ENCODE measurements around the gene FAM219A. TPM values are rescaled to one million over a fixed set of nuclear protein-coding genes. Genes with fewer than 3 reads are reported as not detected.

FAM219A gene
- total RNA-seq, 1 donor from 2014 or later: 2.6 TPM

- Histone ChIP-seq H3K27ac (ENCODE audit: low read depth, low read length) (no peak overlapping the region), H3K27me3 (ENCODE audit: control insufficient read depth in 3 of 3, insufficient read depth in 3 of 3, low read length in 3 of 3) (no peaks in the 10 kb centered on the region), H3K36me3 (ENCODE audit: control insufficient read depth in 3 of 3, insufficient read depth in 3 of 3, low read length in 3 of 3) (no peaks in the 10 kb centered on the region), H3K4me3 (ENCODE audit: low read length in 3 of 3) (no peak overlapping the region), H3K4me1 (ENCODE audit: control insufficient read depth in 3 of 3, insufficient read depth in 3 of 3, low read length in 3 of 3) (peaks cover 22 to 24% (median 22%) of the 10 kb centered on the region in 3 donors), H3K9ac (ENCODE audit: low read depth in 1 of 3, low read length in 3 of 3) (no peak overlapping the region), H3K9me3 (ENCODE audit: control insufficient read depth in 3 of 3, low read length in 3 of 3) (no peaks in the 10 kb centered on the region)
Measured at GRCh38 chr9:34382879-34383278, 75.5 kb downstream of the FAM219A start.

DNA sequence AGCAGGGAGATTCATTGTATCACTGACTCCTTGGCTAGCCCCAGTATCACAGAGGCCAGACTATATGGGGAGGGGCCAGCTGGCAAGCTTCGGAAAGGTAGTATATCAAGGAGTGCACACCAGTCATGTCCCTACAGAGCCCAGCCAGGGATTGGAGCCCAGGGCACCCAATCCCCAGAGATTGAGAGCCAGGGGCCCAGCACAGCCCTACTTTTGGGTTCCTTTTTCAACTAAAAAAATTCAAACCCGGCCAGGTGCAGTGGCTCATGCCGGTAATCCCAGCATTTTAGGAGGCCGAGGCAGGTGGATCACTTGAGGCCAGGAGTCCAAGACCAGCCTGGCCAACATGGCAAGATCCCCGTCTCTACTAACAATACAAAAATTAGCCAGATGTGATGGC lies 76.3 kb downstream of the FAM219A start:
- no peaks in the 10 kb centered on the region for H3K27me3 ChIP-seq (ENCODE audit: control insufficient read depth in 3 of 3, insufficient read depth in 3 of 3, low read length in 3 of 3)
- H3K9ac ChIP-seq (ENCODE audit: low read depth in 1 of 3, low read length in 3 of 3): no peak overlapping the region
- no peak overlapping the region for H3K27ac ChIP-seq (ENCODE audit: low read depth, low read length)
- H3K36me3 ChIP-seq (ENCODE audit: control insufficient read depth in 3 of 3, insufficient read depth in 3 of 3, low read length in 3 of 3): no peaks in the 10 kb centered on the region
- H3K4me1 ChIP-seq (ENCODE audit: control insufficient read depth in 3 of 3, insufficient read depth in 3 of 3, low read length in 3 of 3): peaks cover 26 to 28% (median 27%) of the 10 kb centered on the region in 3 donors
- no peak overlapping the region for H3K4me3 ChIP-seq (ENCODE audit: low read length in 3 of 3)
- H3K9me3 ChIP-seq (ENCODE audit: control insufficient read depth in 3 of 3, low read length in 3 of 3): no peaks in the 10 kb centered on the region

GRCh38 chr9:34381323-34381722 lies 77.0 kb downstream of the FAM219A start:
- Histone ChIP-seq H3K27ac (ENCODE audit: low read depth, low read length) (no peak overlapping the region), H3K9me3 (ENCODE audit: control insufficient read depth in 3 of 3, low read length in 3 of 3) (no peaks in the 10 kb centered on the region), H3K4me1 (ENCODE audit: control insufficient read depth in 3 of 3, insufficient read depth in 3 of 3, low read length in 3 of 3) (peaks cover 26 to 33% (median 29%) of the 10 kb centered on the region in 3 donors), H3K9ac (ENCODE audit: low read depth in 1 of 3, low read length in 3 of 3) (peak overlapping the region; percentile 75 to 84 (median 83)), H3K4me3 (ENCODE audit: low read length in 3 of 3) (peak overlapping the region; percentile 75 to 87 (median 85)), H3K27me3 (ENCODE audit: control insufficient read depth in 3 of 3, insufficient read depth in 3 of 3, low read length in 3 of 3) (no peaks in the 10 kb centered on the region), H3K36me3 (ENCODE audit: control insufficient read depth in 3 of 3, insufficient read depth in 3 of 3, low read length in 3 of 3) (no peaks in the 10 kb centered on the region)

GRCh38 chr9:34380511-34381315 lies 77.7 kb downstream of the FAM219A start:
- Histone ChIP-seq H3K9ac (ENCODE audit: low read depth in 1 of 3, low read length in 3 of 3) (peak overlapping the region; percentile 75 to 84 (median 83)), H3K27me3 (ENCODE audit: control insufficient read depth in 3 of 3, insufficient read depth in 3 of 3, low read length in 3 of 3) (no peaks in the 10 kb centered on the region), H3K36me3 (ENCODE audit: control insufficient read depth in 3 of 3, insufficient read depth in 3 of 3, low read length in 3 of 3) (no peaks in the 10 kb centered on the region), H3K4me1 (ENCODE audit: control insufficient read depth in 3 of 3, insufficient read depth in 3 of 3, low read length in 3 of 3) (peaks cover 32 to 39% (median 33%) of the 10 kb centered on the region in 3 donors), H3K4me3 (ENCODE audit: low read length in 3 of 3) (peak overlapping the region; percentile 75 to 87 (median 85)), H3K9me3 (ENCODE audit: control insufficient read depth in 3 of 3, low read length in 3 of 3) (no peaks in the 10 kb centered on the region), H3K27ac (ENCODE audit: low read depth, low read length) (peak overlapping the region; percentile 18)

DNA sequence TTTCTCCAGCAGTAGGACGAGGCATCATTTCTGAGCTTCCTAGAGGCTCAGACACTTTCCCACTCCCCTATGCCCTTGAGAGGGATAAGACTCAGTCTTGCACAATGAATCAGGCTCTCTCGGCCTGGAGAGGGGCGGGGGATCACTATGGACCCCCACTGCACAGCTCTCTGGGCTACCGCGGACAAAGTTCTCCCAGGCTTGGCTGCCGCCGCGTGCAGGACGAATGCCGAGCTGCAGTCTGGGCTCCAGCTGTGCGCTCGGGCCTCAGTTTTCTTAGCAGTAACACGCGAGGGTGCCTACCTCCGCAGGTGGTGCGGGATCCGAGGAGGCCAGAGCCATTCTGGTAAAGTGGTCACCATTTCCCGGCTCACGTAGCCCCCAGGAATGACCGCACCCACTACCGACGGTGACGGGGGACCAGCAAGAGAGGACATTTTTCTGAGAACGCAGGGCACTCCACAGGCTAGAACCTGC lies 78.3 kb downstream of the FAM219A start:
- Histone ChIP-seq H3K9me3 (ENCODE audit: control insufficient read depth in 3 of 3, low read length in 3 of 3) (no peaks in the 10 kb centered on the region), H3K9ac (ENCODE audit: low read depth in 1 of 3, low read length in 3 of 3) (peak overlapping the region in 2 of 3 donors; percentile 57 to 74), H3K27ac (ENCODE audit: low read depth, low read length) (peak overlapping the region; percentile 18), H3K4me3 (ENCODE audit: low read length in 3 of 3) (peak overlapping the region; percentile 61 to 85 (median 68)), H3K36me3 (ENCODE audit: control insufficient read depth in 3 of 3, insufficient read depth in 3 of 3, low read length in 3 of 3) (no peaks in the 10 kb centered on the region), H3K27me3 (ENCODE audit: control insufficient read depth in 3 of 3, insufficient read depth in 3 of 3, low read length in 3 of 3) (no peaks in the 10 kb centered on the region), H3K4me1 (ENCODE audit: control insufficient read depth in 3 of 3, insufficient read depth in 3 of 3, low read length in 3 of 3) (peaks cover 39 to 46% (median 40%) of the 10 kb centered on the region in 3 donors)

DNA sequence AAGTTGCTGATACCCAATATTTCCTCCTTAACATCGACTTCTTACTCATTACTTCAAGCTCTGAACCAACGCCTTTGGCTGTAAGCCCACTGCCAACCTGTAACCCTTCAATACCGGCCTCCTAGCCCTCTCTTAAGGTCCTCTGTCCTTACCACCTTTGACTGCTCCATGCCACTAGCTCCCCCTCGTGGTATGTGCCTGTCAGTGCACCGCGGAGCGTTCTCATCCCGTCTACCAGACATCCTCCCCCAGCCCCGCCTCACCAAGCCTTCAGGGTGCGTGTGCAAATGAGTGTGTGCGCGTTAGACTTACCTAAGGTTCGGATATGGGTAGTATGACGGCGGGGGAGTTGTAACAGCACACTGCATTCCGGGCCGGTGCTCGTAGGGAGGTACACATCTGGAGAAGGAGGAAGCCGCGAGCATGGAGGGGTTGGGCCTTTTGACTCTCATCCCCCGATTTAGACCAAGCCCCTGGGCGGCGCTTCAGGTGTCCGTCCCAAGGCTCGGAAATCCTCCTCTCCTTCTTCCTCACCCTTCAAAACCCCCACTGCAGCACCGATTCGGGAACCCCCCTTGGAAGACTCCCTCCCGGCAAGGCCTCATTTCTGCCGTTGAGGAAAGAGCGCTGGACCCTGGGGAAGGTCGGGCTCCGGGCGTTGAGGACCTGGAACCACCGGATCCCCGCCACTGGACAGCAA lies 78.9 kb downstream of the FAM219A start:
- H3K4me3 ChIP-seq (ENCODE audit: low read length in 3 of 3): peak overlapping the region; percentile 24 to 68 (median 61)
- peaks cover 43 to 49% (median 43%) of the 10 kb centered on the region in 3 donors for H3K4me1 ChIP-seq (ENCODE audit: control insufficient read depth in 3 of 3, insufficient read depth in 3 of 3, low read length in 3 of 3)
- no peaks in the 10 kb centered on the region for H3K27me3 ChIP-seq (ENCODE audit: control insufficient read depth in 3 of 3, insufficient read depth in 3 of 3, low read length in 3 of 3)
- peak overlapping the region; percentile 18 for H3K27ac ChIP-seq (ENCODE audit: low read depth, low read length)
- no peaks in the 10 kb centered on the region for H3K36me3 ChIP-seq (ENCODE audit: control insufficient read depth in 3 of 3, insufficient read depth in 3 of 3, low read length in 3 of 3)
- no peaks in the 10 kb centered on the region for H3K9me3 ChIP-seq (ENCODE audit: control insufficient read depth in 3 of 3, low read length in 3 of 3)
- H3K9ac ChIP-seq (ENCODE audit: low read depth in 1 of 3, low read length in 3 of 3): no peak overlapping the region

DNA sequence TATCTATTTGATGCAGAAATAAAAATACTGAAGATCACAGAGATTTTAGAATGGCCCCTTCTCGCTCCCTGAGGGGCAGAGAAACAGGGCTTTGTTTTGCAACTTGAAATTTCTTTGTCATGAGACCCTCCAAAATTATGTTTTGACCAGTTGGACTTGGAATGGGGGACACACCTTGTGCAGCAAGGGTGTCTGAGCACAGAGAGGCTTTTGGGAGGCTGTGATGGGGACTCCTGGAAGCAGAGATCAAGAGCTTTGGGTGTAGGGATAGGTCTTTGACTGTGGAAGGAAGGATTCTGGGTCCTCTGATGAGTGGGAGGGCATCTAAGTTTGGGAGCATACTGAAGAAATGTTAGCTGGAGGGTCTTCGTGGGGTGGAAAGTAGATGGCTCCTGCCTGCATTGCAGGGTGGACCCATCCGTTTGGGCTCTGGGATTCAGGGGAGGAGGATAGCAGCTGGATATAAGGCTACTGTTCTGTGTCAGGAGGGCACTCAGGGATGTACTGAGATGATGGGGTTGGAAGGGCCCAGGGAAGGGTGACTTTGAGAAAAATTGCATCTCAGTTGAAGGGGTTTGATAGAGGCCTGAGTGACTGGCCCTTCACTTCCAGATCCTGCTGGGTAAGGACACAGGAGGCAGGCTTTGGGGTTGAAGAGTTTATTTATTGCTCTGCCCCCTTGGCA lies 79.9 kb downstream of the FAM219A start:
- Histone ChIP-seq H3K9me3 (ENCODE audit: control insufficient read depth in 3 of 3, low read length in 3 of 3) (no peaks in the 10 kb centered on the region), H3K9ac (ENCODE audit: low read depth in 1 of 3, low read length in 3 of 3) (peak overlapping the region in 1 of 3 donors; percentile 8), H3K4me3 (ENCODE audit: low read length in 3 of 3) (no peak overlapping the region), H3K27ac (ENCODE audit: low read depth, low read length) (no peak overlapping the region), H3K4me1 (ENCODE audit: control insufficient read depth in 3 of 3, insufficient read depth in 3 of 3, low read length in 3 of 3) (peaks cover 52 to 59% (median 52%) of the 10 kb centered on the region in 3 donors), H3K36me3 (ENCODE audit: control insufficient read depth in 3 of 3, insufficient read depth in 3 of 3, low read length in 3 of 3) (no peaks in the 10 kb centered on the region), H3K27me3 (ENCODE audit: control insufficient read depth in 3 of 3, insufficient read depth in 3 of 3, low read length in 3 of 3) (no peaks in the 10 kb centered on the region)

GRCh38 chr9:34377404-34377746 lies 81.0 kb downstream of the FAM219A start:
- peaks cover 0 to 2% (median 2%) of the 10 kb centered on the region in 3 donors for H3K36me3 ChIP-seq (ENCODE audit: control insufficient read depth in 3 of 3, insufficient read depth in 3 of 3, low read length in 3 of 3)
- H3K4me3 ChIP-seq (ENCODE audit: low read length in 3 of 3): peak overlapping the region; percentile 80 to 88 (median 82)
- H3K4me1 ChIP-seq (ENCODE audit: control insufficient read depth in 3 of 3, insufficient read depth in 3 of 3, low read length in 3 of 3): peaks cover 52 to 65% (median 62%) of the 10 kb centered on the region in 3 donors
- H3K27ac ChIP-seq (ENCODE audit: low read depth, low read length): peak overlapping the region; percentile 87
- H3K9ac ChIP-seq (ENCODE audit: low read depth in 1 of 3, low read length in 3 of 3): peak overlapping the region; percentile 79 to 91 (median 81)
- no peaks in the 10 kb centered on the region for H3K9me3 ChIP-seq (ENCODE audit: control insufficient read depth in 3 of 3, low read length in 3 of 3)
- H3K27me3 ChIP-seq (ENCODE audit: control insufficient read depth in 3 of 3, insufficient read depth in 3 of 3, low read length in 3 of 3): no peaks in the 10 kb centered on the region

DNA sequence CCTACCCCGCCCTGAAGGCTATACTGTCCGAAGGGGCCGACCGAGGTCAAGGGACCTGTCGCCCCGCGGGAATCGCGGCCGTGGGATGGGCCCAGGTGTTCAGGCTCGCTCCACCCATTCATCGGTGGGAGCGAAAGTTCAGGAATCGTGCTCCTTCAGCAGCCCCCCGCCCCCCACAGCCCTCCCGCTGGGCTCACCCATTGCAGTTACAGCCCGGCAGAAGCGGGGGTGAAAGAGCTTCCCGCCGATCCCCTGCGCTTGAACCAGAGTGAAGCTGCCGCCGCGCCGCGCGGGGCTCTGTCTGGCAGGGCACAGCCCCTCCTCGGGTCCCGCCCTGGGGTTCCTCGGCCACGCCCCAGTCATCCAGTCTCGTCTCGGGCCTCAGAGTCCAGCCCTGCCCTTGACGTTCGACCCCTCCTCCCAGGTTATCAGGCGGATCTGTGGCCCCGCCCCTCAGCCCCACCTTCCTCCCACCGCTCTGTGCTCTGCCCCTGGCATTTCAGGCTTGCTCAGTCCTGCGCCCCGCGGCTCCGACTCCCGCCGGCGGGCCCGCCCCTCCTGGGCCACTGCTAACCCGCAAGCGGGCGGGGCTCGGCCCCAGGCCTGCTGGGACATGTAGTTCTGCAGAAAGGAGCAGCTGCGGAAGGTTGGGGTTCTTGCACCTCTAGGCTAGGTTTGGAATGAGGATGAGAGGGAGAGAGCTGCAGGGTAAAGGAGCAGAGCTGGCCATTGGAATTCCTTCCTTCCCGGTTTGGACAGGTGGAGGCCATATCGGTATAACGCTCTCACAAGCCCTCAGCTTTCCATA lies 81.6 kb downstream of the FAM219A start, which contains the start of gene MYORG:
Gene MYORG, minus strand, starts transcription at position 303 of the 808 bp plus-strand sequence. CDS start 3,955 bp downstream, outside the sequence.
- Histone ChIP-seq H3K27ac (ENCODE audit: low read depth, low read length) (peak within 1 kb of the TSS; percentile 87), H3K36me3 (ENCODE audit: control insufficient read depth in 3 of 3, insufficient read depth in 3 of 3, low read length in 3 of 3) (peaks cover 4 to 8% (median 8%) of the 10 kb centered on the region in 3 donors), H3K4me3 (ENCODE audit: low read length in 3 of 3) (peak within 1 kb of the TSS; percentile 80 to 88 (median 82)), H3K9ac (ENCODE audit: low read depth in 1 of 3, low read length in 3 of 3) (peak within 1 kb of the TSS; percentile 79 to 91 (median 81)), H3K9me3 (ENCODE audit: control insufficient read depth in 3 of 3, low read length in 3 of 3) (no peaks in the 10 kb centered on the region), H3K4me1 (ENCODE audit: control insufficient read depth in 3 of 3, insufficient read depth in 3 of 3, low read length in 3 of 3) (peaks cover 52 to 65% (median 62%) of the 10 kb centered on the region in 3 donors), H3K27me3 (ENCODE audit: control insufficient read depth in 3 of 3, insufficient read depth in 3 of 3, low read length in 3 of 3) (no peaks in the 10 kb centered on the region)

Data from skeletal muscle tissue (tissue), 4 donors.